GM19438 (cell line): ENCODE results near the gene SPDYE17.
"Not testable (repeated sequence)": the region's sequence is repeated elsewhere in the genome, so short reads cannot be mapped to it uniquely, and the experiment has no call there.

Experiments
- ATAC-seq: cut with Tn5 transposase; IDR thresholded peaks from one replicate; pipeline ENCODE4 v1.9.1; 2021; ENCODE audit warnings: low read depth; ENCODE audit not compliant: unreplicated experiment

SPDYE17 gene

GRCh38 chr7:76998764-76999450 lies 33.3 kb downstream of the SPDYE17 start:
- not testable (repeated sequence) for ATAC-seq

GRCh38 chr7:76998285-76998589 lies 33.9 kb downstream of the SPDYE17 start:
- no peak for ATAC-seq

GRCh38 chr7:76997381-76998284 lies 34.5 kb downstream of the SPDYE17 start:
- no peak for ATAC-seq

GRCh38 chr7:76996932-76997331 lies 35.2 kb downstream of the SPDYE17 start:
- ATAC-seq = not testable (repeated sequence)

- ATAC-seq = not testable (repeated sequence)
These were observed 37.9 kb downstream of the SPDYE17 start for GRCh38 chr7:76994286-76994685.

- ATAC-seq = not testable (repeated sequence)
These were observed 38.3 kb downstream of the SPDYE17 start for GRCh38 chr7:76993831-76994230.

- not testable (repeated sequence) for ATAC-seq
These were observed 39.3 kb downstream of the SPDYE17 start for GRCh38 chr7:76992871-76993270.

- not testable (repeated sequence) for ATAC-seq
These were observed 40.0 kb downstream of the SPDYE17 start for GRCh38 chr7:76992204-76992603.

- not testable (repeated sequence) for ATAC-seq
These were observed 42.0 kb downstream of the SPDYE17 start for GRCh38 chr7:76990202-76990601.

GRCh38 chr7:76985924-76986717 lies 46.0 kb downstream of the SPDYE17 start:
- not testable (repeated sequence) for ATAC-seq

GRCh38 chr7:76984784-76985136 lies 47.4 kb downstream of the SPDYE17 start:
- peak; percentile 94 for ATAC-seq

GRCh38 chr7:76983937-76984783 lies 48.0 kb downstream of the SPDYE17 start:
- peak; percentile 21 for ATAC-seq

GRCh38 chr7:76983333-76983732 lies 48.8 kb downstream of the SPDYE17 start:
- not testable (repeated sequence) for ATAC-seq

GRCh38 chr7:76982501-76982900 lies 49.7 kb downstream of the SPDYE17 start:
- not testable (repeated sequence) for ATAC-seq

GRCh38 chr7:76981187-76981970 lies 50.8 kb downstream of the SPDYE17 start:
- ATAC-seq = not testable (repeated sequence)

- not testable (repeated sequence) for ATAC-seq
These were observed 51.6 kb downstream of the SPDYE17 start for GRCh38 chr7:76980576-76980975.

- not testable (repeated sequence) for ATAC-seq
These were observed 54.3 kb downstream of the SPDYE17 start for GRCh38 chr7:76977761-76978367.

- ATAC-seq = not testable (repeated sequence)
These were observed 57.2 kb downstream of the SPDYE17 start for GRCh38 chr7:76974793-76975579.
